ENCODE measurements around the gene MARF1.
"Not testable (repeated sequence)": the region's sequence is repeated elsewhere in the genome, so short reads cannot be mapped to it uniquely, and the experiment has no call there.

Gene MARF1

GRCh38 chr16:15620611-15621195 lies 22.3 kb downstream of the MARF1 start:
- no peaks in the 10 kb centered on the region for H3K9me3 Mint-ChIP-seq
- no peaks in the 10 kb centered on the region for H3K27me3 Mint-ChIP-seq
- no peak for DNase-seq
- H3K4me1 Mint-ChIP-seq: peaks cover 11 to 12% of the 10 kb centered on the region in 2 donors
- peak overlapping the region; percentile 56 for H3K27ac Mint-ChIP-seq
- no peak overlapping the region for H3K4me3 Mint-ChIP-seq
- H3K36me3 Mint-ChIP-seq: peaks cover 47 to 63% of the 10 kb centered on the region in 2 donors
- no peak for ATAC-seq (replicated peaks)

- Mint-ChIP-seq H3K4me1 (no peaks in the 10 kb centered on the region), H3K36me3 (peaks cover 39 to 60% of the 10 kb centered on the region in 2 donors), H3K4me3 (no peak overlapping the region), H3K27me3 (no peaks in the 10 kb centered on the region), H3K27ac (peak overlapping the region; percentile 85), H3K9me3 (no peaks in the 10 kb centered on the region)
- no peak for ATAC-seq (replicated peaks)
- DNase-seq: no peak
Observed at GRCh38 chr16:15618392-15618791, 24.6 kb downstream of the MARF1 start.

- DNase-seq (no peak), ATAC-seq (replicated peaks) (no peak)
- peak overlapping the region; percentile 85 for H3K27ac Mint-ChIP-seq
- peaks cover 39 to 63% of the 10 kb centered on the region in 2 donors for H3K36me3 Mint-ChIP-seq
- H3K4me1 Mint-ChIP-seq: no peaks in the 10 kb centered on the region
- no peaks in the 10 kb centered on the region for H3K9me3 Mint-ChIP-seq
- H3K4me3 Mint-ChIP-seq: no peak overlapping the region
- H3K27me3 Mint-ChIP-seq: no peaks in the 10 kb centered on the region
Observed at GRCh38 chr16:15617901-15618300, 25.1 kb downstream of the MARF1 start.

- Mint-ChIP-seq H3K27me3 (no peaks in the 10 kb centered on the region), H3K36me3 (peaks cover 38 to 68% of the 10 kb centered on the region in 2 donors)
Observed at GRCh38 chr16:15616475-15617165, 26.3 kb downstream of the MARF1 start.

GRCh38 chr16:15616012-15616411 lies 26.9 kb downstream of the MARF1 start:
- Mint-ChIP-seq H3K27ac (no peak overlapping the region), H3K4me1 (peaks cover 0 to 4% of the 10 kb centered on the region in 2 donors), H3K27me3 (no peaks in the 10 kb centered on the region), H3K9me3 (no peaks in the 10 kb centered on the region), H3K4me3 (no peak overlapping the region), H3K36me3 (peaks cover 39 to 66% of the 10 kb centered on the region in 2 donors)
- ATAC-seq (replicated peaks): no peak
- no peak for DNase-seq

More at GRCh38 chr16:15616475-15617165, 26.3 kb downstream of the MARF1 start:
- no peaks in the 10 kb centered on the region for H3K9me3 Mint-ChIP-seq
- H3K4me1 Mint-ChIP-seq: peaks cover 0 to 4% of the 10 kb centered on the region in 2 donors
- no peak overlapping the region for H3K4me3 Mint-ChIP-seq
- DNase-seq (no peak), ATAC-seq (replicated peaks) (no peak)
- H3K27ac Mint-ChIP-seq: peak overlapping the region; percentile 51

- DNase-seq: no peak
- H3K9me3 Mint-ChIP-seq: no peaks in the 10 kb centered on the region
- H3K36me3 Mint-ChIP-seq: peaks cover 39 to 69% of the 10 kb centered on the region in 2 donors
- peak overlapping the region; percentile 11 for H3K27ac Mint-ChIP-seq
- peaks cover 0 to 4% of the 10 kb centered on the region in 2 donors for H3K4me1 Mint-ChIP-seq
- no peak for ATAC-seq (replicated peaks)
- no peaks in the 10 kb centered on the region for H3K27me3 Mint-ChIP-seq
- H3K4me3 Mint-ChIP-seq: no peak overlapping the region
Observed at GRCh38 chr16:15613676-15614075, 29.3 kb downstream of the MARF1 start.

GRCh38 chr16:15611610-15612009 lies 31.3 kb downstream of the MARF1 start:
- Mint-ChIP-seq H3K27me3 (no peaks in the 10 kb centered on the region), H3K4me1 (peaks cover 6 to 7% of the 10 kb centered on the region in 2 donors), H3K36me3 (peaks cover 35 to 64% of the 10 kb centered on the region in 2 donors), H3K9me3 (no peaks in the 10 kb centered on the region), H3K4me3 (no peak overlapping the region), H3K27ac (no peak overlapping the region)
- ATAC-seq (replicated peaks) (no peak), DNase-seq (no peak)

- DNase-seq (no peak), ATAC-seq (replicated peaks) (no peak)
- Mint-ChIP-seq H3K27me3 (no peaks in the 10 kb centered on the region), H3K36me3 (peaks cover 40 to 66% of the 10 kb centered on the region in 2 donors), H3K4me3 (no peak overlapping the region), H3K9me3 (no peaks in the 10 kb centered on the region), H3K27ac (no peak overlapping the region), H3K4me1 (peaks cover 12 to 13% of the 10 kb centered on the region in 2 donors)
Observed at GRCh38 chr16:15610369-15610871, 32.5 kb downstream of the MARF1 start.

- peaks cover 39 to 64% of the 10 kb centered on the region in 2 donors for H3K36me3 Mint-ChIP-seq
- H3K9me3 Mint-ChIP-seq: no peaks in the 10 kb centered on the region
Observed at GRCh38 chr16:15609286-15609649, 33.7 kb downstream of the MARF1 start.

GRCh38 chr16:15608398-15609285 lies 34.3 kb downstream of the MARF1 start:
- no peaks in the 10 kb centered on the region for H3K27me3 Mint-ChIP-seq
- no peak for DNase-seq
- peaks cover 40 to 64% of the 10 kb centered on the region in 2 donors for H3K36me3 Mint-ChIP-seq
- ATAC-seq (replicated peaks): no peak
- H3K4me3 Mint-ChIP-seq: no peak overlapping the region
- no peaks in the 10 kb centered on the region for H3K9me3 Mint-ChIP-seq
- peaks cover 12 to 13% of the 10 kb centered on the region in 2 donors for H3K4me1 Mint-ChIP-seq
- no peak overlapping the region for H3K27ac Mint-ChIP-seq

More at GRCh38 chr16:15609286-15609649, 33.7 kb downstream of the MARF1 start:
- H3K27ac Mint-ChIP-seq: no peak overlapping the region
- ATAC-seq (replicated peaks) (no peak), DNase-seq (no peak)
- no peak overlapping the region for H3K4me3 Mint-ChIP-seq
- H3K27me3 Mint-ChIP-seq: no peaks in the 10 kb centered on the region
- H3K4me1 Mint-ChIP-seq: peaks cover 12 to 13% of the 10 kb centered on the region in 2 donors

- Mint-ChIP-seq H3K9me3 (no peaks in the 10 kb centered on the region), H3K4me1 (peaks cover 12 to 13% of the 10 kb centered on the region in 2 donors), H3K36me3 (peaks cover 44 to 64% of the 10 kb centered on the region in 2 donors), H3K4me3 (no peak overlapping the region), H3K27me3 (no peaks in the 10 kb centered on the region), H3K27ac (peak overlapping the region; percentile 84)
- ATAC-seq (replicated peaks) (no peak), DNase-seq (no peak)
Observed at GRCh38 chr16:15607700-15608396, 35.1 kb downstream of the MARF1 start.

GRCh38 chr16:15607221-15607699 lies 35.7 kb downstream of the MARF1 start:
- peaks cover 10 to 12% of the 10 kb centered on the region in 2 donors for H3K4me1 Mint-ChIP-seq
- peaks cover 48 to 62% of the 10 kb centered on the region in 2 donors for H3K36me3 Mint-ChIP-seq

GRCh38 chr16:15606518-15607220 lies 36.3 kb downstream of the MARF1 start:
- ATAC-seq (replicated peaks) (no peak), DNase-seq (no peak)
- Mint-ChIP-seq H3K9me3 (no peaks in the 10 kb centered on the region), H3K27me3 (no peaks in the 10 kb centered on the region), H3K27ac (peak overlapping the region; percentile 88), H3K36me3 (peaks cover 48 to 63% of the 10 kb centered on the region in 2 donors), H3K4me3 (no peak overlapping the region), H3K4me1 (peaks cover 10 to 12% of the 10 kb centered on the region in 2 donors)

More at GRCh38 chr16:15607221-15607699, 35.7 kb downstream of the MARF1 start:
- not testable (repeated sequence) for DNase-seq; ATAC-seq (replicated peaks); H3K27me3 Mint-ChIP-seq; H3K4me3 Mint-ChIP-seq; H3K9me3 Mint-ChIP-seq
- H3K27ac Mint-ChIP-seq: peak overlapping the region; percentile 88

Measured in stimulated activated naive B cell treated with anti-CD40 and anti-IgM and Interleukin-4, amounts not matched to agents 10 μg/mL and 1 μg/mL and 100 μg/mL, for 72 hours (primary cell).